NCI-H128 (cell line): ENCODE results near the gene TRABD2B.

Experiments
- DNase-seq: peaks from one replicate; lab custom pipeline; 2025; ENCODE audit not compliant: unreplicated experiment; lab: John Stamatoyannopoulos, UW

The TRABD2B gene

DNA sequence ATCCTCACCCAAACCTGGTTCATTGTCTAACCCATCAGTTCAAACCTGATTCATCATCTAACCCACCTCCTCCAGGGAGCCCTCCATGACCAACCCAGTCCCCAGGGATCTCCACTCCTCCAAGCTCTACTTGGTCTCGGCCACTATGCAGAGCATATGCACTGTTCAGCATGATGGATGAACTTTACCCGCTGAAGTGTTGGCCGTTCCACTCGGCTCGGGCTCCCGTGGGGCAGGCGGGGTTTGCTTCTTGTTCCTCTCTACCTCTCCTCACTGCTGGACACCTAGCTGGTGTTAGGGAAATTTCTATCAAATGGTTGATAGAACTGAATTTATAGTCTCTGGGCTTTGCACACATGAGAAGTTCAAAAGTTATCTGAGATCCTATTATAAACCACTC, 111.0 kb downstream of the TRABD2B start:
- DNase-seq, result no peak

DNA sequence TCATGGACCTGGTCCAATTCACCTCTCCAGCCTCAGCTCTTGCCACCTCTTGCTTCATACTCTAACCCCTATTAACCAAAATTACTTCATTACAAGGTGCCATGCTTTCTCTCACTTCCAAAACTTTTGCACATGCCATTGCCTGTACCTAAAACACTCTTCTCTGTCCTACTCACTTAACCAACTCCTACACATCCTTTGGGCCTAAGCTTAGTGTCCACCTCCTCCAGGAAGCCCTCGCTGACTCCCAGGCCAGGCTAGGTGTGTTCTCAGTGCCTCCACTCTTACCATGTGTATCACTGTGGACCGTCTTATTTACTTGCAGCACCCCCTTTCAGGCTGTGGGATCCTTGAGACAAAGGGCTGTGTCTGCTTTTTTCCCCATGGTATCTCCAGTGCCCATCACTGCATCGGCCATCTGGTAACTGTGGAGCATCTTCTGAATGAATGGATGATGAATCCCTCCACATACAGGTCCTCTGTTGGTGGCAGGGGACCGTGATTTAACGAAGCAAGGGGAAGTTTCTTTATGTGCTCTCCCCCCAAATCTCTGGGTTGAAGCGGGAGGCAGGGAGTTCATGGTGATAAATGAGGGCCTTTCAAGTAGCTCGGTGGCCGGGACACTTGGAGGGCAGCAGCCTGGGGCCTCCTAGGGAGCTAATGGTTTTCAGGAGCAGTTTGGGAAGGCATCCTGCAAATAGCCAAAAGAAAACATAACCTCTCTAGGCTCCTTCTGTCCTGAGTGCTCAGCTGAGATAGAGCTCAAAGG, 111.9 kb downstream of the TRABD2B start:
- no peak for DNase-seq

DNA sequence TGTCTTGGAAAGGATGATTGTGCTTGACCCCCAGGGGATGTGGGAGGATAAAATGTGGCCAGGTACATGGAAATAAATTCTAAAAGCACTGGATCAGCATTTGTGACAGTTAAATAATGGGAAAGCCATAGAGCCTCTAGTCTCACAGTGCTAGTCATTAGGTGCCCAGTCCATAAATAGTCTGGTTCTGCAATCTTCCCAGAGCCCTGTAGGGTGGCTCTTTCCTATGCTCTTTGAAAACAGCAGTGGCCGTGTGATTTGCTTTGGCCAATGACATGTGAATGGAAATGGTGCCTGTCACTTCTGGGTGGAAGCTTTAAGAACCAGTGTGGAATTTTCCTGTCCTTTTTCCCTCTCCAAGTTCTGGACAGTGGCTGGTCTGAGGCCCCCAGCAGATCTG, 113.2 kb downstream of the TRABD2B start:
- DNase-seq, result no peak

DNA sequence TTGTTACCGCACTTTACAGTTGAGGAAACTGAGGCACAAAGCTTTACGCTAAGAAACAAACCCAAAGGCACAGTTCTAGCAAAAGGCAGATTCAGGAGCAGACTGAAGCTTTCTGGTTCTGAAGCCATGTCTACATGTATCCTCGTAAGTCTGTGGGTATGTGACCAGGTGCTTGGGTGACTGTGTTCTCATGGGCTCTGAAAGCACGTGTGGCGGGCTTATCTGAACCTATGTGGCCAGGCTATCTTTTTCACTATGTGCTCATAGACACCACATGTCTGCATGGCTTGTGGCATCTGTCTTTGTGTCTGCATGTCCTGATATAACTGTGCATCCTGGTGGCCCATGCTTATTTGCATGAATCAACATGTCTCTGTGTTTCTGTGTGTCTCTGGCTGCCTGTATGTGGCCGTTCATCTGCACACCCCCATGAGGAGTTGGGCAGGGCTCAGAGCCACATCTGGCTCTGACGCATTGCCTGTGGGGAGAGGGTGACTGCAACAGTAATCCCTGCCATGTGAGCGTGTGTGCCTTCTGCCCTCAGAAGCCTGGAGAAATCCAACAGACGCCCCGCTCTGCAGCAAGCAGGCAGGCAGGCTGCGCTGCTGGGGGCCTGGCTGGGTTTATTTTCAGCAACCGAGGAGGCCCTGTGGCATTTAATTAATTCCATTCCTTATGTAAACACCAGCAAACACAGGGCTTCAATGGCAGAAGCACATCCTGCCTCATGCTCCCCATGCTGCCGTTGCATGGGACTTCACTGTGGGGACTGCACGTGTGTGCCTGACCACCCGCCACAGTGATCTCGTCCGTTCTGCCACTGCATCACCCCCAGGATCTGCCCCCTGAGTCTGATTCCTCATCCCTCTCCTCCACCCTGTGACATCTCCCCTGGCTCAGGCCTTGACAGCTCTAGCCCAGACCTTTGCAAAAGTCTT, 115.4 kb downstream of the TRABD2B start:
- DNase-seq, result no peak

DNA sequence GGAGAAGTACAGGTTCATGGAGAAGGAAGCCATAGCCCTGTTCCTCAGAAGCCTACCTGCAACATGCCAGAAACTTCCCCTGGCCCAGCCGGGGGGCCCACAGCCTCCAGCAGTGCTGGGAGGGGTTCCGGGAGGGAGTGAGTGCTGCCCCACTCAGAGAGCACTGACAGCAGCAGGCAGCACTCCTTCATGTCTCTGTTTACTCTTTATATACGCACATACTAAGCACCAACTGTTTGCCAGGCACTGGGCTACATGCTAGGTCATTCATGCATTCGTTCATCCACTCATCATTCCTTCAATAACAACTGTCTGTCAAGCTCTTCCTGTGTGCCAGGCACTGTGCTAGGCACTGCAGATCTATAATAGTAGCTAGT, 120.6 kb downstream of the TRABD2B start:
- DNase-seq, result no peak

DNA sequence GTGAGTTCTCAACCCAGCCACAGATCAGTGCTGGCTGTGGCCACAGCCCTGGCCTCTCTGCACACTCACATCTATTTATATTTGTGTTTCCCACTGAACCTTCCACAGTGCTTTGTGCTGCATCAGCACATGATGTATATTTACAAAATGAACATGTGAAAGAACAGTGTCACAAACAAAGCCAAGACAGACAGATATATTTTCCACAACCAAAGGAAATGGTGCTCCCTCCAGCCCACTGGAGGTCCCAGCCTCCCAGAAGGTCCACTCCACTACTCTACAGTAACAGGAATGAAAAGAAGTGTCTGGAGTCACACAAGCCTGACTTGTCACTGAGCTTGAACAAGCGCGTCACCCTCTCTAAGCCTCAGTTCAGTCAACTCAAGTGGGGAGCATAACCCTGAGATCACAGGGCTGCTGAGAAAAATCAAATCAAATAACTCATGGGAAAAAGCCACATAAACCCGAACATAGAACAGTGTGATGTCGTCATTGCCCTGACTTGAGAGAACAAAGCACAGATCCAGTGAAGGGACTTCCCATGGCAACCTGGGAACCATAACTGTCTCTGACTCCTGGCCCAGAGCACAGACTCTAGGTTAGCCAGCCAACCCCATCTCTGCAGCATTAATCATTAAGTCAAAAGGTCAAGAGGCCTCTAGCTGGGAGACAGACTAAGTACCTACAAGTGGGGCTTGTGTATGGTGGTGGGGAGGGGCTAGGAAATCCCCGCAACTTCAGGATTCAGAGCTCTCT, 121.2 kb downstream of the TRABD2B start:
- no peak for DNase-seq

DNA sequence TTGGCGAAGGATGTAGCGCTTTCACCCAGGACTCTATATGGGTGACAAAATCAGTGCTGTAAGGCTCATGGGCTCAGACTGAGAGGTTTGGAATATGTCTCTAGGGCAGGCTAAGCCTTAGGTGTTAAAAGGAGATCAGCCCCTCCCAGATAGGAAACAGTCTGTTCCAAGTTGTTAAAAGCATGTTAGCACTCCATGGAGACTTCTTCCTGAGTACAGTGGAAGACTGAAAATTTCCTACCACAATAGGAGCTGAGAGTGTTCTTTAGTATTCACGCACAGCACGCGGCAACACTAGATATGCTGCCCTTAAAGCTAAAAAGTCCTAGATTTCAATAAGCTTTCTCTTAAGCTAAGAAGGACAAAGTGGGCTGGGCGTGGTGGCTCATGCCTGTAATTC, 122.1 kb downstream of the TRABD2B start:
- no peak for DNase-seq

DNA sequence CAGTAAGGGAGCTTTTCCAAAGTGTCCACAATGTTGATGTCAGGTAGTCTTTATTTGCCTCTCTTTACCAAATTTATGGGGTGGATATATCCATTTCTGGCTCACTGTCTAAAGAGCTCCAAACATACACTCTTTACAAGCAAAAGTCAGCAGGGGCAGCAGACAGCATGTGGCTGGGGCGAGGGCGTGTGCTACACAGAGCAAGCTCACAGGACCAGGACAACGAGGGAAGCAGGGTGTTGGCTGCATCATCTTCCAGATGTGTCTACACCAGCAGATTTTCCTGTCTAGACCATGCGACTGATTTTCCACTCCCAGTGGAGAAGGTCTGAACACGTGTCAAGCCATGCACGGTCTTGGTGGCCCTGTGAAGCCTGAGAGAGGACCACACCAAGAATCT, 123.8 kb downstream of the TRABD2B start:
- no peak for DNase-seq

DNA sequence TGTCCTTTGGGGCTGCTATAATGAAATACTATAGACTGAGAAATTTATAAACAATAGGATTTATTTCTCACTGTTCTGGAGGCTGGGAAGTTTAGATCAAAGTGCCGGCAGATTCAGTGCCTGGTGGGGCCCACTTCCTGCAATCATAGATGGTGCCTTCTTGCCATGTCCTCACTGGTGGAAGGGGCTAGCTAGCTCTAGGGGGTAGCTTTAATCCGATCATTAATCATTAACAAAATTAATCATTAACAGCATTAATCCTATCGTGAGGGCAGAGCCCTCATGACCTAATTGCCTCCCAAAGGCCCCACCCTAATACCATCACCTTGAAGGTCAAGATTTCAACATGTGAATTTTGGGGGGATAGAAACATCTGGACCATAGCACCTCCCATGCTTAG, 124.3 kb downstream of the TRABD2B start:
- DNase-seq, result no peak

DNA sequence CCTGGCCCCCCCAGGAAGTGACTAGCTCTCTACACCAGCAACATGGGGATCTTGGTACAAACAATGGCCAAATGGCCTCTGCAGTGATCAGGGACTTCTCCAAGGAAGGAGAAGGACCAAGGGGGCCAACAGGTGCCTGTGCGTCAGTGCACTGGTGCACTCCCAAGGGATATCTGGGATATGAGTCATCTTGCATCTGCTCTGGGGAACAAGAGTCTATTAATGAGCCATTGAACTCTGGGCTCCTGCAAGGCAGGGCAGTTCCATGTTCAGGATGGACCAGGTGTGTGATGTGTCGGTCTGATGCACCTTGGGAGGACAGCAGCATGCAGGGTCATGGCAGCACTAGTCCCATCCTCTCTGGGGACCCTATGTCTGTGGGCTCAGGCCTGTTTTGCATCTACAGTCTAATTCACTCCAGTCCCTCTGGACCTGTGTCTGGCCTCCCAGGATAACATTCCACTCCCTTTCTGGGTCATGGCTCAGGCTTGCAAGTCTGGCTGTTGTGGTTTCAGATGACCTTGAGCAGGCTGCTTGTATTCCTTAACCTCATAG, 125.3 kb downstream of the TRABD2B start:
- DNase-seq, result no peak

DNA sequence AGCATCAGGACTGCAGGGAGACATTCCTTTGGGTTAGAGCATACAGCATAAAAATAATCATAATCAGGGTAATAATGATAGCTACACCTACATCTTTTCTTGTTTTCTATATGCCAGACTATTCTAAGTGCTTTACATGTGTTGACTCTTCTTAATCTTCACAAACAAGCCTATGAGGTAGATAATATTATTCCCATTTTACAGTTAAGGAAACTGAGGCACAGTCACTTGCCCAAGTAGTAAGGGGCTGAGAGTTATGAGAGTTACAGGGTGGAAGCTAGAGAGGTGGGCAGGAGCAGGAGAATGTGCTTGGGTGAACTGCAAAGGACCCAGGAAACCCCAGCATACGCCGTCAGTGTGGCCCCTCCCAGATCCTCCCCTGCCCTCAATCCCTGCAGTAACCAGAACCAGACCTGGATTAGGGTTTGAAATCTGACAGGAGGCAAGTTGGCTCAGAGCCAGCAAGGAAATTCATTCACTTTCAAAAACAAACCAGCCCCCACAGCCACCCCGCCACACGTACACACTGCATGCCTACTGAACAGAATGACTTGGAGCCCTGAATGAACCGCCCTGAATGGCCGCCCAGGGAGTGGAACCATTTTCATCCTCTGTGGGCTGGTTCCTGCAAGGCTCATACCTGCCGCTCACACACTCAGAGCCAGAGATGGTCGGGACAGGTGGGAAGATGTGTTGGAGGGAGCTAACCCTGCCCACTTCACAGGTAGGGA, 126.1 kb downstream of the TRABD2B start:
- DNase-seq, result no peak

DNA sequence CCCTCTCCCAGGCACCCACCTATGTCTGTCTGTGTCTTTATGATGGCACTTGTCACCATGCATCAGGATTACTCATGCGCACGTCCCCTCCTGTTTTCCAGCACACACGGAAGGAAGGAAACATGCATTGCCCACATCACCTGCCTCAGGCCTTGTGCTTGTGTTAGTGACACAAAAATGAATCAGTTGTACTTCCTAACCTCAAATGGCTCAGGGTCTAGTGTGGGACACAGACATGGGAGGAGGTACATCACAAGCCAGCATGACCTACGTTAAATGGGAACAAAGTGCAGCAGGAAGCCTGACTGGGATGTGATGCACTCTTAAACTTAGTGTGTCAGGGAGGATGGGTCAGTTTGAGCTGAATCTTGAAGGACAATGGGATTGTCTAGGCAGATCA, 126.7 kb downstream of the TRABD2B start:
- no peak for DNase-seq

DNA sequence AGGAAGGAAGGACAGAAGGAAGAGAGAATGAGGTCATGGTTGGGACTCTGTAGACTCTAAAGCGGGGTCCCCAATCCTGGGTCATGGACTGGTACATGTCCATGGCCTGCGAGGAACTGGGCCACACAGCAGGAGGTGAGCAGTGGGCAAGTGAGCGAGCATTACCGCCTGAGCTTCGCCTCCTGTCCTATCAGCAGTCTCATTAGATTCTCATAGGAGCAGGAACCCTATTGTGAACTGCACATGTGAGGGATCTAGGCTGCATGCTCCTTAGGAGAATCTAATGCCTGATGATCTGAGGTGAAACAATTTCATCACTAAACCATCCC, 128.9 kb downstream of the TRABD2B start:
- DNase-seq, result no peak

DNA sequence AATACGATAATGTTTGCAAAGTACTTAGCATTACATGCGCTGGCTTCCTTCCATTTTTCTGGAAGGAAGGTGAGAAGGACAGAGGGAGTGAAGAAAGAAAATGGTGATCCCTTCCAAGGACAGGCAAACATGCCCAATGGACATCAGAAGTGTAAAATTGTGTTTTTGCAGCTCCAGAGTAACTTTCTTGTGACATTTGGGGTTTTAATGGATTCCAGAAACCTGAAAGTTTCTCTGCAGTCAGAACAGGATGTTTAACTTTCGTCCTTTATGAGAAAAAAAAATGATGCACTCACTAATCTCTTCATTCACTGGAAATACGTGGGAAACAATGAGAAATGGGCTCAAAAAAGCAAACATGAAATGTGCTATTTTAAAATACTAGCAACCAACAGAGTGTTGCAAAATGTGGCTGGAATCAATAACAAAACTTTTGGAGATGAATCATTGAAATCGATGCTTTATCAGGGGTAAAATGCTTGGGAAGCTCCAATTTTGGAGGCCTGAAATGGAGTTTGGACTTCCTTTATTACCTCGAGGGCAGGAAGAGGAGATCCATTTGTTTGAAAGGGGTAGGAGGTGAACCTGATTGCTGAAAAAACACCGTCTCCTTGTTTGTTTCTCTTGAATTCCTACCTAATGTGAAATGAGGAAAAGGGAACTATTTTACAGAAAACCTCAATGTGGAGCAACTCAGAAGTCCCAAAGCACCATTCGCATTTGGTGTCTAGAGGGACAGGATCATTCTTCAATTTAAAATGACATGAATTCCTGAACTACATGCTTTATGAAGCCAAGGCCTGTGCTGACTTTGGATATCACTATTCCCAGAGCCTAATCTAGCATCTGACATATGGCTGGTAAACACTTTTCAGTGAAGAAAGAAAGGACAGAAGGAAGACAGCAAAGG, 129.5 kb downstream of the TRABD2B start:
- DNase-seq, result no peak

DNA sequence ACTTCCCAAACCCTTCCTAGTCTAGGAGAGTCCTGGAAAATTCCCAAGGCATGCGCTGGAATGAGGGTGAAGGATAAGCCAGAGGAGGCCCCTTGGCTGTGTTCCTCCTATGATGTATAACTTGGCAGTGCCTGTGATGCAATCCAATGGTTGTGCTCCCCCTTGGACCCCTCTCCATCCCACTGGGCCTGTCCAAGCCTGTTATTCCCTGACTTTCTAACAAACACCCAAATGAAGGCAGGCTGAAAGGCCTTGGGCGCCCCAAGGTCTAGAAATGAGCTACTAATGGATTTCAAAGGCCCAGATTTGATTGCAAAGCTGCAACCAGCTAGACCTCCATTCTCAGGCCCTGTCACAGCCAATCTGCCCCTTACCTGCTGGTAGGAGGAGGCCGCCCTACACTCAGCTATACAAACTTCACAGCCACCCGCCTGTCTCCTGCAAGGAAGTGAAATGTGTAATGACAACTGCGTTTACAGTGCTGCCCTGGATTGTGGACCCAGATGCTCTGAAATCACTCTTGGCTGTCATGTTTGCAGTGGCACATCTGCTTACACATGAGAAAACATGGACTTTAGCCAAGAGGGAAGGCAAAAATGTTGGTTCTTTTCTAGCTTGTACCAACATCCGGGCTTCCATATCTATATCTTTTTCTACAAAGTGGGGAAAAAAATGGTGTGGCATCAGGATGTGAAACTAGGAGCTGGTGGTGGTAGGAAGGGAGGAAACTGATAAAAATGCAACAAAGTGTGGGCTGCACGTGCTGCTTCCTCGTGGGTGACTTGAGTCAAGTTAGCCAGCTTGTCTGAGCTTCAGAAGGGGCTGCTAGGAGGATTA, 130.4 kb downstream of the TRABD2B start:
- DNase-seq, result no peak

DNA sequence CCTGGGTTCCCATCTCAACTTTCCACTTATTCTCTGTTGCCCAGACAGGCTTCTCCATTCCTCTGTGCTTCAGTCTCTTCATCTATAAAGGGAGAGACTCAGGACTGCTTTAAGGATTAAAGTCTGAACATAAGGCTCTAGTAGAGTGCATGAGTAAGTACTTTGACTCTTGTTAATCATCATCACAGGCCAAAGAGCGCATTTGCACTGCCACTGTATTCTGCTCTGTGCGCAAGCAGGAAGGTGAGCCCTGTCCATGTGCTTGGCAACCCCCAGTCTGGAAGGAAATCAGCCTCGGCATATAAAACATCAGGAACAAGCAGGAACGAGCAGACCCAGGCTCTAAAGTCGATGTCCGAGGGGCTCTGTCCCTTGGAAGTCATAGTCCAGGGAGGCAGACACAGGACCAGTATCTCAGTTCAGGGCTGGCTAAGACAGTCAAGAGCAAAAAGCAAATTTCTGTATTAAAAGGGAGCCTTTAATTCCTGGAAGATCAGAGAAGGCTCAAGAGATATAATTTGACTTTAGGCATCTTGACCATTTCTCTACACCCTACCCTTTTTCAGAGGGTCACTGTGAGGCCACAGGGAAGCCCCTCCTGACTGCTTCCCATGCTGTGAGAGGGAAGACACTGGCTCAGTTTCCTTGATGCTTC, 131.2 kb downstream of the TRABD2B start:
- no peak for DNase-seq

DNA sequence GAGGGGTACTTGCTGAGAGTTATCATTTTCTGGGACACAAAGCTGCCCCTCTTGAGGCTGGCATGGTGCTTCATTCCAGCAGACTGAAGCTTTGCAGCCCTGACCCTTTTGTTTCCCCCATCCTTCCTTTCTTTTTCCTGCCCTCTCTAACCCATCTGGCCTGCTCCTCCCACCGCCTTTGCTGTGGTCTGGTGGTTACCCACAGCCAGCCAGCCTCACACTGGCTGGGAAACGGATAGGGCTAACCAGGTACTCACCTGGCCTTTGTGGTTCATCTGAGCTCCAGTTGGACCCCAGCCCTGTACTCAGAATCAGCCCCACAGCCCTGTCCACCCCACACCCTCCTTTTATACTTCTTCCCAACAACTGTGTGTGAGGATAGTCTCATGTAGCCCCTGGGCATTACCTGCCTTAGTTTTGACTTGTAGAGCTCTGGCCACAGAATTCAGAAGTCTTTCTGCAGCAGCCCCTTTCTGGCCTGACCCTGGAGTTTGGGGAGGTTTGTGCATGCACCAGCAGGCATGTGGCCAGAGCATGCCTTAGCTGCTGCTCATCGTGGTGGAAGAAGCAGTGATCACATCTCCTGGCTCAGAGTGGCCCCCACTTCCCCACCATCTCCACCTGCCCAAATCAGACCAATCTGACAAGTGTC, 138.0 kb downstream of the TRABD2B start:
- DNase-seq, result no peak

DNA sequence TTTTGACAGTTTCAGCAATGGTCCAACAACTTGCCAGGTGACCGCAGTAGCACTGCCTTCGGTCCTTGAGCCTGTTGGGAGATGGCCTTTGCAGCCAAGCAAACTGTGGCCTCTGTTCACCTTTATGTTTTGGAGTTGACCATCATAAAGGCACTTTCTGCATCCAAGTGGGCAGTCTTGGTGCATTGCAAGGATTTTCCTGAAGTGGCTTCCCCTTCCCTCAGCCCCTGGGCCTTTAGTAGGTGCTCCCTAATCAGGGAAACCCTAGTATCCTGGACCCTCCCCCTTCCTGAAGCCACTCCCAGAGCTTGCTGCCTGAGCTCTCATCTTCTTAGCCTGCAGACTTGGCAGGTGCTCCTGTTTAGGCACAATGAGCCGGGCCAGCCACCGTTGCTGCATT, 140.2 kb downstream of the TRABD2B start:
- DNase-seq, result no peak
